WTC11 (cell line): Measurements from ENCODE around the gene FANCC. TPM values are rescaled to one million over a fixed set of nuclear protein-coding genes. Genes with fewer than 3 reads are reported as not detected.

ENCODE experiments used
- AFF4 ChIP-seq: sonication (generic); formaldehyde crosslinking; IDR thresholded peaks from 2 replicates; pipeline ENCODE4 v1.8.1; 2023; ENCODE audit warnings: mild to moderate bottlenecking, missing genetic modification reagents, borderline replicate concordance
- AR ChIP-seq: fragments of 250-450 bp; sonication (Bioruptor Pico); IDR thresholded peaks from 2 replicates; pipeline ENCODE4 v1.9.0; 2021; ENCODE audit warnings: mild to moderate bottlenecking
- ATF2 ChIP-seq: sonication (generic); formaldehyde crosslinking; IDR thresholded peaks from 2 replicates; pipeline ENCODE4 v1.8.1; 2022; ENCODE audit warnings: low read depth, missing genetic modification reagents, borderline replicate concordance
- ATF6 ChIP-seq: sonication (generic); formaldehyde crosslinking; IDR thresholded peaks from 2 replicates; pipeline ENCODE4 v1.8.1; 2023; ENCODE audit warnings: mild to moderate bottlenecking, missing genetic modification reagents
- E2F1 ChIP-seq: sonication (generic); formaldehyde crosslinking; IDR thresholded peaks from 2 replicates; pipeline ENCODE4 v1.8.0; 2022; ENCODE audit warnings: mild to moderate bottlenecking, missing genetic modification reagents
- E2F4 ChIP-seq: sonication (generic); formaldehyde crosslinking; IDR thresholded peaks from 2 replicates; pipeline ENCODE4 v1.8.1; 2022; ENCODE audit warnings: low read depth, mild to moderate bottlenecking, moderate library complexity, missing genetic modification reagents, borderline replicate concordance
- ESRRA ChIP-seq: sonication (generic); formaldehyde crosslinking; IDR thresholded peaks from 2 replicates; pipeline ENCODE4 v1.8.1; 2022; ENCODE audit warnings: mild to moderate bottlenecking, missing genetic modification reagents, borderline replicate concordance
- ETV6 ChIP-seq: sonication (generic); formaldehyde crosslinking; IDR thresholded peaks from 2 replicates; pipeline ENCODE4 v1.8.1; 2022; ENCODE audit warnings: mild to moderate bottlenecking, missing genetic modification reagents
- GTF2I ChIP-seq: fragments of 250-450 bp; sonication (Bioruptor Pico); conservative IDR thresholded peaks from 2 replicates; pipeline ENCODE4 v1.4.0; 2021; ENCODE audit warnings: mild to moderate bottlenecking
- HMGA2 ChIP-seq: fragments of 250-450 bp; sonication (Bioruptor Pico); IDR thresholded peaks from 2 replicates; pipeline ENCODE4 v1.4.0; 2021; ENCODE audit warnings: mild to moderate bottlenecking, moderate library complexity
- NFE2L1 ChIP-seq: sonication (generic); formaldehyde crosslinking; IDR thresholded peaks from 2 replicates; pipeline ENCODE4 v1.8.1; 2023; ENCODE audit warnings: missing genetic modification reagents
- PRRX2 ChIP-seq: fragments of 250-450 bp; sonication (Bioruptor Pico); IDR thresholded peaks from 2 replicates; pipeline ENCODE4 v1.8.0; 2021; ENCODE audit warnings: mild to moderate bottlenecking
- SMAD3 ChIP-seq: sonication (generic); formaldehyde crosslinking; IDR thresholded peaks from 2 replicates; pipeline ENCODE4 v1.8.0; 2022; ENCODE audit warnings: missing genetic modification reagents, mild to moderate bottlenecking, borderline replicate concordance
- SOX15 ChIP-seq: fragments of 250-450 bp; sonication (Bioruptor Pico); IDR thresholded peaks from 2 replicates; pipeline ENCODE4 v1.9.0; 2021; ENCODE audit warnings: mild to moderate bottlenecking
- ZBTB21 ChIP-seq: sonication (generic); formaldehyde crosslinking; IDR thresholded peaks from 2 replicates; pipeline ENCODE4 v1.8.1; 2023; ENCODE audit warnings: mild to moderate bottlenecking, missing genetic modification reagents, borderline replicate concordance
- ZNF219 ChIP-seq: sonication (generic); formaldehyde crosslinking; IDR thresholded peaks from 2 replicates; pipeline ENCODE4 v1.8.0; 2023; ENCODE audit warnings: missing genetic modification reagents, mild to moderate bottlenecking, borderline replicate concordance
- ZNF263 ChIP-seq: sonication (generic); formaldehyde crosslinking; IDR thresholded peaks from 2 replicates; pipeline ENCODE4 v1.8.1; 2022; ENCODE audit warnings: low read depth, mild to moderate bottlenecking, moderate library complexity, missing genetic modification reagents
- ZNF396 ChIP-seq: fragments of 250-450 bp; sonication (Bioruptor Pico); IDR thresholded peaks from 2 replicates; pipeline ENCODE4 v1.8.0; 2021; ENCODE audit warnings: mild to moderate bottlenecking, moderate library complexity, borderline replicate concordance
- ZNF416 ChIP-seq: fragments of 250-450 bp; sonication (Bioruptor Pico); IDR thresholded peaks from 2 replicates; pipeline ENCODE4 v1.9.0; 2021; ENCODE audit warnings: mild to moderate bottlenecking, inconsistent platforms
- ZNF512 ChIP-seq: sonication (generic); formaldehyde crosslinking; IDR thresholded peaks from 2 replicates; pipeline ENCODE4 v1.8.1; 2022; ENCODE audit warnings: missing genetic modification reagents, borderline replicate concordance
- ZNF532 ChIP-seq: fragments of 250-450 bp; sonication (Bioruptor Pico); IDR thresholded peaks from 2 replicates; pipeline ENCODE4 v1.9.0; 2021; ENCODE audit warnings: mild to moderate bottlenecking, borderline replicate concordance
- total RNA-seq: library from RNA; stranded (reverse); gene quantifications from 3 replicates; pipeline ENCODE4 v1.2.3, GENCODE V29; 2021

Gene FANCC
- total RNA-seq, 1 experiment from 2014 or later, result 10.9 TPM

GRCh38 chr9:95313010-95313498 is 4.5 kb downstream of the FANCC start (continued):
- TF ChIP-seq ATF2 (CRISPR knock-in tag) (no peak), AFF4 (CRISPR knock-in tag) (no peak), ESRRA (CRISPR knock-in tag) (no peak), AR (CRISPR knock-in tag) (no peak), ETV6 (no peak), PRRX2 (no peak), GTF2I (CRISPR knock-in tag) (no peak), ZNF219 (CRISPR knock-in tag) (no peak), ZNF416 (CRISPR knock-in tag) (no peak), ATF6 (CRISPR knock-in tag) (no peak), SMAD3 (0 out of 2 replicates have a peak, but pooled peaks have one; percentile 54), HMGA2 (CRISPR knock-in tag) (no peak), ZNF532 (CRISPR knock-in tag) (no peak), ZNF512 (CRISPR knock-in tag) (no peak), NFE2L1 (no peak), E2F4 (CRISPR knock-in tag) (no peak), E2F1 (CRISPR knock-in tag) (no peak), ZNF263 (CRISPR knock-in tag) (no peak), ZBTB21 (CRISPR knock-in tag) (no peak), SOX15 (CRISPR knock-in tag) (no peak), ZNF396 (CRISPR knock-in tag) (no peak)
